Lower lobe of right lung (tissue), 2 donors: ENCODE measurements around the gene MEIS1. TPM values are rescaled to one million over a fixed set of nuclear protein-coding genes. Genes with fewer than 3 reads are reported as not detected.

Source experiments
- ATAC-seq, 2 donors: fragments of 200-7000 bp; cut with Tn5 transposase; one replicate each; pipeline ENCODE4 v1.9.1; 2020 to 2022; ENCODE audit warnings: mild to moderate bottlenecking in 2 of 2, moderate library complexity in 2 of 2
- DNase-seq: peaks from one replicate; pipeline ENCODE4 v3.0.0-alpha.2; 2020
- H3K27ac ChIP-seq: fragments of 200-600 bp; one replicate; pipeline ENCODE4 v1.8.0; 2022
- H3K27me3 ChIP-seq: fragments of 200-600 bp; one replicate; pipeline ENCODE4 v1.8.0; 2022; ENCODE audit warnings: low read depth
- H3K36me3 ChIP-seq: fragments of 200-600 bp; one replicate; pipeline ENCODE4 v1.8.0; 2022; ENCODE audit warnings: mild to moderate bottlenecking
- H3K4me1 ChIP-seq: fragments of 200-600 bp; one replicate; pipeline ENCODE4 v1.8.0; 2022
- H3K4me3 ChIP-seq: fragments of 200-600 bp; one replicate; pipeline ENCODE4 v1.8.0; 2022; ENCODE audit warnings: mild to moderate bottlenecking
- H3K9me3 ChIP-seq: fragments of 200-600 bp; one replicate; pipeline ENCODE4 v1.8.0; 2022
- CTCF ChIP-seq: fragments of 200-600 bp; IDR thresholded peaks from one replicate; pipeline ENCODE4 v1.8.0; 2022; ENCODE audit warnings: antibody characterized with exemption, mild to moderate bottlenecking
- intact Hi-C: fragments of 100-400 bp; cut with DNase I; formaldehyde crosslinking; loops from one replicate; pipeline ENCODE4 v1.11.0; 2022
- total RNA-seq: library from RNA; stranded (reverse); fragmentation: NEBNext Ultra II Directional; extraction: Animal tissue kit (Norgen Biotek cat#: 25700); gene quantifications from one replicate; pipeline ENCODE4 v1.2.1, GENCODE V29; 2021
- donor health status: DM: no; HTN: yes; CAD: no; lungs with severe emphysema.

The MEIS1 gene
- total RNA-seq, 1 donor from 2014 or later, result 54.7 TPM

DNA sequence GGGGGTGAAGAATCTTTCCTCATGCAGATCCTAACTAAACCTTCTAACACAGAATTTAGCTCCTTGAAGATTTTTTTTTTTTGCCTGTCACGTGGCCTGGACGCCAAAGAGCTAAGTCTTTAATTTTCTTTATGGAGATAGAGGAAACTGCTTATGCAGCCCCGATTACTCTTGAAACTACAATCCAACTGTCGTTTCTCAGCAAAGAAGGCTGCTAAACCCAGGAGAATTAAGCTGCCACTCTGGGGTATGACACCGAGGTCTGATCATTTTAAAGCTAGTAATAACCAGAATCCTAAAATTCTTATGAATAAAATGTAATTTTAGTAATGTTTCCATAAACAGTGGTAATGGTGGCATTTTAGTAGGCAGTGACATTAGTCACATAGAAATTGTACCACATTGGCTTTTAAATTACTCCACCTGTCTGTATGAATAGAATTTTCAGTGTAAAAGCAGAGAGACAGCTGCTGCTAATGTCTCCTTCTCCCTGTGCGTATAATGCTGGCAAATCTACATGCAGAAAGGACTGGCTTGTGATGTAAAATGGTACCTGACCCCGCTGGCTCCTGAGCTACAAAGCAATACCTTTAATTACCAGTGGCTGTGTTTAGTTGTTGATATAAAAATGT, 86.5 kb downstream of the MEIS1 start:
- H3K36me3 ChIP-seq, result no peaks in the 10 kb centered on the region
- peaks cover 19% of the 10 kb centered on the region for H3K4me1 ChIP-seq
- no peak for TF ChIP-seq CTCF
- H3K4me3 ChIP-seq, result no peak overlapping the region
- intact Hi-C loops, result no loop called here
- no peaks in the 10 kb centered on the region for H3K9me3 ChIP-seq
- H3K27me3 ChIP-seq, result no peaks in the 10 kb centered on the region
- DNase-seq (no peak), ATAC-seq (no peak)
- no peak overlapping the region for H3K27ac ChIP-seq

DNA sequence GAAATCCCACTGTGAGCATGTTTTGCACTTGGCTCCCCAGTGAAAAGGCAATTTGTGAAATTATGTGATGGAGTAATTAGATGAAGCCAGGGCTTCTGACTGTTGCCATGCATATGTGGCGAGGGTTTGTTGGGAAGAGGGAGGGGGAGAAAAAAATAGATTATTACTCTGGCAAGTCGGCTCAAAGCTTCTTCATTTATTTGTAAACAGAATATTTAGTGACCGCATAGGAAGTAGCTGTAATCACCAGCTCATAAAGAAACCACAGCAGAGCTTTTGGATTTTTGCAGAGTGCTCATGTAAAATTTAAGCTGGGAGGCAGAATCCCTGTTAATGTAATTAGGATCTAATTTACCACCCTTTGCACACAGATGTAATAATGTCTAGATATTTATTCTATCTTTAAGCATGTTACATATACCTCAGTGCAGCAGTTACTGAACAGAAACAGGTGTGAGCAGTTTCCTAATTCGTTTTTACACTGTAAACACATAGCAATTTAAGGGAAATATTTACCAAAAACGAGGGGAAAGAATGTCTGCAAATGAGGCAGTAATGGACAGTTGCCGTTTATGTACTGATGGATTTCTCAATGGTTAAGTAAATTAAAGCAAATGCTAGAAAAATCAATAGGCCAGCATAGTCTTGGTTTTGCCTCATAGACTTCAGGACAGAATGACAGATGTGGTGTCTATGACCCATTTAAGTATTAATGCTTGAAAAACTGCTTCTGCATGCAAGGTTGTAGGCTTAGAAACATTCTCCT, 87.9 kb downstream of the MEIS1 start:
- no peak for TF ChIP-seq CTCF
- ATAC-seq, result no peak
- Histone ChIP-seq H3K27ac (no peak overlapping the region), H3K9me3 (no peaks in the 10 kb centered on the region), H3K4me1 (peaks cover 19% of the 10 kb centered on the region), H3K36me3 (no peaks in the 10 kb centered on the region), H3K27me3 (no peaks in the 10 kb centered on the region), H3K4me3 (no peak overlapping the region)
- DNase-seq, result no peak
- intact Hi-C loops, result no loop called here

DNA sequence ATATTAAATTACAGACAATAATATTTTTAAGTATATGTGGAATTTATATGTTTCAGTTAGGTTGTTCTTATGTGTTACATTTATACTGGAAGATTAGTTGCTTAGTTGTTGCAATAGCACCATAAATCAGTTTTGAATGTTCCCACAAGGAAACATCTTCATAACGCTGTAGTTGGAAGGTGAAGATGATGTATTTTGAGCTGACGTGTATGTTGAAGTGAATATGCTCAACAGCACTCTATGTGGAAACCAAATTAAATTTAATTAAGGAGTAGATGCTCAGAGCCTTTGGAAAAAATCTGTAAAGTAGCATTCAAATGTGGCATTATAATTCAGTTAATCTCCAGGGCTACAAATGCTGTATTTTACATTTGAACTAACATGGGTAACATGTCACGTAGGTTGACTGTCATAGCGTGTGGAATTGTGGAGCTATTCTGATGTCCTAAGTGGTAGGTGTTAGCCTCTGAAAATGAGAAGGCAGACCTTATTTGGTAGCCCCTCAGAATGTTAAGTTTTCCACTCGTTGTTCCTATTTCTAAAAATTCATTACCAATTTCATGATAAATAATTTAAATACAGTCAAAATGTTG, 88.5 kb downstream of the MEIS1 start:
- Histone ChIP-seq H3K27ac (no peak overlapping the region), H3K9me3 (no peaks in the 10 kb centered on the region), H3K4me3 (no peak overlapping the region), H3K27me3 (no peaks in the 10 kb centered on the region), H3K36me3 (no peaks in the 10 kb centered on the region), H3K4me1 (peaks cover 19% of the 10 kb centered on the region)
- ATAC-seq (no peak), DNase-seq (no peak)
- intact Hi-C loops, result no loop called here
- TF ChIP-seq CTCF, result no peak

- H3K4me1 ChIP-seq, result peaks cover 19% of the 10 kb centered on the region
- intact Hi-C loops, result no loop called here
- H3K4me3 ChIP-seq, result no peak overlapping the region
- no peaks in the 10 kb centered on the region for H3K9me3 ChIP-seq
- no peaks in the 10 kb centered on the region for H3K36me3 ChIP-seq
- ATAC-seq, result no peak
- H3K27me3 ChIP-seq, result no peaks in the 10 kb centered on the region
- no peak for TF ChIP-seq CTCF
- no peak for DNase-seq
- no peak overlapping the region for H3K27ac ChIP-seq
Observed at GRCh38 chr2:66523990-66524389, 89.1 kb downstream of the MEIS1 start.

DNA sequence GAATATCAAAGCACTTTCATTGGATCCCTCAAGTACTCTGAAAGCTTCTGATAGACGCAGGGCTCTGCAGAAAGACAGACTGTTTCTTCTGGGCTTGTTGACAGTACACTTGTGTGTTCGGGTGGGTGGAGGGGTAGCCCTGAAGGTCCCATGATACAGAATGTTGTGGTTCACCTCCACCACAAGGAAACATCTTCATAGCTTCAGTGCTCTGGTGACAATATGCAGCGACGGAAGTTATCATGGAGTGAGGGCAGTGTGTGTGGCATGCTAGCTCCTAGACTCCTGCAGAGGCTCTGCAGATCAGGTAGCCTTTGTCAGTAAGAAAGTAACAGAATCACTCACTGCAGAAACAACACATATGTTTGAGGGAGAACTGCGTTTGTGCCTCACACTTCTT, 90.7 kb downstream of the MEIS1 start:
- no peak overlapping the region for H3K4me3 ChIP-seq
- no peak for ATAC-seq
- no peak for TF ChIP-seq CTCF
- peaks cover 19% of the 10 kb centered on the region for H3K4me1 ChIP-seq
- no peak overlapping the region for H3K27ac ChIP-seq
- DNase-seq, result no peak
- intact Hi-C loops, result no loop called here
- H3K27me3 ChIP-seq, result no peaks in the 10 kb centered on the region
- H3K36me3 ChIP-seq, result no peaks in the 10 kb centered on the region
- no peaks in the 10 kb centered on the region for H3K9me3 ChIP-seq
